Measurements from ENCODE around the gene SLC16A5. TPM values are rescaled to one million over a fixed set of nuclear protein-coding genes. Genes with fewer than 3 reads are reported as not detected.

Gene SLC16A5
- total RNA-seq, 1 donor from 2014 or later = 7.1 TPM

- Mint-ChIP-seq H3K27me3 (ENCODE audit: low read depth, unreplicated experiment) (peaks cover 3% of the 10 kb centered on the region), H3K27ac (ENCODE audit: unreplicated experiment) (peak overlapping the region; percentile 6), H3K4me1 (ENCODE audit: low read depth, unreplicated experiment) (peaks cover 28% of the 10 kb centered on the region), H3K9me3 (ENCODE audit: unreplicated experiment) (no peaks in the 10 kb centered on the region), H3K36me3 (ENCODE audit: low read depth, unreplicated experiment) (peaks cover 2% of the 10 kb centered on the region), H3K4me3 (ENCODE audit: unreplicated experiment) (no peak overlapping the region)
- H3K4me1 ChIP-seq (ENCODE audit: insufficient read depth, low read length) = peaks cover 28% of the 10 kb centered on the region
- FAIRE-seq (no peak), DNase-seq (ENCODE audit: low read depth) (no peak)
- TF ChIP-seq CTCF (IDR thresholded peaks at IDR 0.05; ENCODE audit: insufficient read depth, low read depth, low read length) (no peak), EZH2 (IDR thresholded peaks at IDR 0.05; ENCODE audit: insufficient read depth, low read length) (no peak)
- H3K9me3 ChIP-seq (ENCODE audit: insufficient read depth, low read depth, low read length) = no peaks in the 10 kb centered on the region
- no peaks in the 10 kb centered on the region for H3K36me3 ChIP-seq (ENCODE audit: insufficient read depth, low read length)
- no peak overlapping the region for H3K27ac ChIP-seq (ENCODE audit: low read depth, low read length)
- no peaks in the 10 kb centered on the region for H4K20me1 ChIP-seq (ENCODE audit: insufficient read depth, low read length)
- no peak overlapping the region for H2AFZ ChIP-seq (ENCODE audit: low read depth, low read length)
- peaks cover 2% of the 10 kb centered on the region for H3K27me3 ChIP-seq (ENCODE audit: insufficient read depth, low read length)
- H3K4me3 ChIP-seq (ENCODE audit: insufficient read depth, low read depth, low read length) = no peak overlapping the region
- H3K79me2 ChIP-seq (ENCODE audit: insufficient read depth, low read length) = no peaks in the 10 kb centered on the region
- no peak overlapping the region for H3K9ac ChIP-seq (ENCODE audit: low read length)
- no peak overlapping the region for H3K4me2 ChIP-seq (ENCODE audit: low read length)
These were observed 3.6 kb upstream of the SLC16A5 start for GRCh38 chr17:75084039-75084660.

- peaks cover 26% of the 10 kb centered on the region for H3K4me1 ChIP-seq (ENCODE audit: insufficient read depth, low read length)
- H3K4me3 ChIP-seq (ENCODE audit: insufficient read depth, low read depth, low read length) = no peak overlapping the region
- H2AFZ ChIP-seq (ENCODE audit: low read depth, low read length) = no peak overlapping the region
- H3K9ac ChIP-seq (ENCODE audit: low read length) = no peak overlapping the region
- H4K20me1 ChIP-seq (ENCODE audit: insufficient read depth, low read length) = no peaks in the 10 kb centered on the region
- H3K36me3 ChIP-seq (ENCODE audit: insufficient read depth, low read length) = no peaks in the 10 kb centered on the region
- H3K27me3 ChIP-seq (ENCODE audit: insufficient read depth, low read length) = peaks cover 2% of the 10 kb centered on the region
- peaks cover 36% of the 10 kb centered on the region for H3K4me1 Mint-ChIP-seq (ENCODE audit: low read depth, unreplicated experiment)
- FAIRE-seq = no peak
- TF ChIP-seq CTCF (IDR thresholded peaks at IDR 0.05; ENCODE audit: insufficient read depth, low read depth, low read length) (no peak), EZH2 (IDR thresholded peaks at IDR 0.05; ENCODE audit: insufficient read depth, low read length) (no peak)
- H3K36me3 Mint-ChIP-seq (ENCODE audit: low read depth, unreplicated experiment) = peaks cover 2% of the 10 kb centered on the region
- no peak for DNase-seq (ENCODE audit: low read depth)
- peak overlapping the region; percentile 95 for H3K27ac Mint-ChIP-seq (ENCODE audit: unreplicated experiment)
- no peaks in the 10 kb centered on the region for H3K9me3 ChIP-seq (ENCODE audit: insufficient read depth, low read depth, low read length)
- no peak overlapping the region for H3K27ac ChIP-seq (ENCODE audit: low read depth, low read length)
- H3K9me3 Mint-ChIP-seq (ENCODE audit: unreplicated experiment) = no peaks in the 10 kb centered on the region
- H3K4me3 Mint-ChIP-seq (ENCODE audit: unreplicated experiment) = peak overlapping the region; percentile 80
- peaks cover 3% of the 10 kb centered on the region for H3K27me3 Mint-ChIP-seq (ENCODE audit: low read depth, unreplicated experiment)
- no peaks in the 10 kb centered on the region for H3K79me2 ChIP-seq (ENCODE audit: insufficient read depth, low read length)
- H3K4me2 ChIP-seq (ENCODE audit: low read length) = peak overlapping the region; percentile 85
These were observed 1.1 kb upstream of the SLC16A5 start for GRCh38 chr17:75086496-75087181.

GRCh38 chr17:75087182-75087557 lies 584 bp upstream of the SLC16A5 start:
- Histone ChIP-seq H3K4me2 (ENCODE audit: low read length) (peak overlapping the region; percentile 85), H3K4me3 (ENCODE audit: insufficient read depth, low read depth, low read length) (peak overlapping the region; percentile 53), H2AFZ (ENCODE audit: low read depth, low read length) (peak overlapping the region; percentile 84), H3K27me3 (ENCODE audit: insufficient read depth, low read length) (no peaks in the 10 kb centered on the region), H3K4me1 (ENCODE audit: insufficient read depth, low read length) (peaks cover 26% of the 10 kb centered on the region), H3K9ac (ENCODE audit: low read length) (peak overlapping the region; percentile 72), H3K36me3 (ENCODE audit: insufficient read depth, low read length) (no peaks in the 10 kb centered on the region), H4K20me1 (ENCODE audit: insufficient read depth, low read length) (no peaks in the 10 kb centered on the region), H3K27ac (ENCODE audit: low read depth, low read length) (peak overlapping the region; percentile 17), H3K79me2 (ENCODE audit: insufficient read depth, low read length) (no peaks in the 10 kb centered on the region), H3K9me3 (ENCODE audit: insufficient read depth, low read depth, low read length) (no peaks in the 10 kb centered on the region)
- peak overlapping the region; percentile 95 for H3K27ac Mint-ChIP-seq (ENCODE audit: unreplicated experiment)
- peaks cover 39% of the 10 kb centered on the region for H3K4me1 Mint-ChIP-seq (ENCODE audit: low read depth, unreplicated experiment)
- TF ChIP-seq EZH2 (IDR thresholded peaks at IDR 0.05; ENCODE audit: insufficient read depth, low read length) (no peak), CTCF (IDR thresholded peaks at IDR 0.05; ENCODE audit: insufficient read depth, low read depth, low read length) (no peak)
- H3K9me3 Mint-ChIP-seq (ENCODE audit: unreplicated experiment) = no peaks in the 10 kb centered on the region
- H3K27me3 Mint-ChIP-seq (ENCODE audit: low read depth, unreplicated experiment) = peaks cover under 1% of the 10 kb centered on the region
- FAIRE-seq = no peak
- no peak for DNase-seq (ENCODE audit: low read depth)
- H3K36me3 Mint-ChIP-seq (ENCODE audit: low read depth, unreplicated experiment) = peaks cover 2% of the 10 kb centered on the region
- peak overlapping the region; percentile 80 for H3K4me3 Mint-ChIP-seq (ENCODE audit: unreplicated experiment)

Measured in astrocyte (in vitro differentiated cells and primary cell).